NCI-H128 (cell line): ENCODE measurements around the gene TSHZ2.

ENCODE experiments used
- DNase-seq: peaks from one replicate; lab custom pipeline; 2025; ENCODE audit not compliant: unreplicated experiment; lab: John Stamatoyannopoulos, UW

TSHZ2 gene

GRCh38 chr20:53194306-53195290 lies 222.4 kb downstream of the TSHZ2 start:
- DNase-seq, result no peak

- DNase-seq, result no peak
Measured at GRCh38 chr20:53195876-53196610, 223.9 kb downstream of the TSHZ2 start.

GRCh38 chr20:53201588-53201987 lies 229.4 kb downstream of the TSHZ2 start:
- no peak for DNase-seq

GRCh38 chr20:53202777-53203176 lies 230.6 kb downstream of the TSHZ2 start:
- DNase-seq, result no peak

GRCh38 chr20:53205046-53205445 lies 232.9 kb downstream of the TSHZ2 start:
- no peak for DNase-seq

GRCh38 chr20:53208110-53208832 lies 236.1 kb downstream of the TSHZ2 start:
- no peak for DNase-seq

- no peak for DNase-seq
Measured at GRCh38 chr20:53210041-53210440, 237.9 kb downstream of the TSHZ2 start.

GRCh38 chr20:53210931-53211330 lies 238.8 kb downstream of the TSHZ2 start:
- no peak for DNase-seq

- DNase-seq, result no peak
Measured at GRCh38 chr20:53212018-53212417, 239.9 kb downstream of the TSHZ2 start.

- DNase-seq, result no peak
Measured at GRCh38 chr20:53214392-53214791, 242.2 kb downstream of the TSHZ2 start.

GRCh38 chr20:53215166-53215565 lies 243.0 kb downstream of the TSHZ2 start:
- DNase-seq, result no peak

GRCh38 chr20:53216478-53216855 lies 244.3 kb downstream of the TSHZ2 start:
- no peak for DNase-seq

GRCh38 chr20:53216856-53217576 lies 244.9 kb downstream of the TSHZ2 start:
- DNase-seq, result peak; percentile 43

GRCh38 chr20:53220482-53221307 lies 248.5 kb downstream of the TSHZ2 start:
- DNase-seq, result no peak

GRCh38 chr20:53221731-53222130 lies 249.6 kb downstream of the TSHZ2 start:
- DNase-seq, result no peak

- no peak for DNase-seq
Measured at GRCh38 chr20:53222416-53222815, 250.3 kb downstream of the TSHZ2 start.

- DNase-seq, result no peak
Measured at GRCh38 chr20:53222932-53223331, 250.8 kb downstream of the TSHZ2 start.

GRCh38 chr20:53223626-53224172 lies 251.5 kb downstream of the TSHZ2 start:
- no peak for DNase-seq

GRCh38 chr20:53224851-53225250 lies 252.7 kb downstream of the TSHZ2 start:
- DNase-seq, result no peak

- no peak for DNase-seq
Measured at GRCh38 chr20:53226826-53227225, 254.7 kb downstream of the TSHZ2 start.
